B cell (primary cell): ENCODE results near the gene CYP2W1. TPM values are rescaled to one million over a fixed set of nuclear protein-coding genes. Genes with fewer than 3 reads are reported as not detected.

ENCODE experiments used
- ATAC-seq: fragments of 200-7000 bp; cut with Tn5 transposase; one replicate; pipeline ENCODE4 v1.10.0; 2021; ENCODE audit warnings: low read depth, mild to moderate bottlenecking, moderate number of reproducible peaks, moderate library complexity
- CTCF ChIA-PET: fragments of 350-600 bp; sonication (Branson Sonifier 250); formaldehyde crosslinking; loops from one replicate; lab custom pipeline; 2021; ENCODE audit warnings: antibody characterized with exemption, inconsistent platforms; lab: Charles Lee
- POLR2A ChIA-PET: fragments of 350-600 bp; sonication (Branson Sonifier 250); formaldehyde crosslinking; loops from one replicate; lab custom pipeline; 2021; ENCODE audit warnings: antibody characterized with exemption; lab: Charles Lee
- DNase-seq: peaks from one replicate; pipeline ENCODE4 v3.0.0; 2013
- H2AFZ ChIP-seq: 2 replicates; pipeline ENCODE4 v1.6.1; 2012; ENCODE audit warnings: mild to moderate bottlenecking, low read depth, low read length; ENCODE audit not compliant: insufficient read depth, poor library complexity, severe bottlenecking
- H3K27ac ChIP-seq, 2 donors: 1 replicate in 1 of 2; 2 replicates in 1 of 2; pipeline ENCODE4 v1.5.1; 2012 to 2013; ENCODE audit warnings: low read length in 2 of 2, mild to moderate bottlenecking in 2 of 2, moderate library complexity in 1 of 2
- H3K27me3 ChIP-seq, 4 experiments: fragments of 200-600 bp in 1 of 4; sonication (generic) in 1 of 4; replicated peaks in 1 of 4; 1 replicate in 2 of 4; 2 replicates in 2 of 4; pipeline versions ENCODE4 v1.6.1 to v1.7.0; 2013 to 2016; ENCODE audit warnings: low read length in 3 of 4, mild to moderate bottlenecking in 2 of 4, mixed read lengths in 1 of 4, moderate library complexity in 1 of 4; ENCODE audit not compliant: insufficient read depth in 4 of 4, control insufficient read depth in 3 of 4; ENCODE audit errors: control extremely low read depth in 1 of 4
- H3K36me3 ChIP-seq, 2 experiments: replicated peaks in 1 of 2; 1 replicate in 1 of 2; 2 replicates in 1 of 2; pipeline versions ENCODE4 v1.6.1 to v1.7.1; 2013; ENCODE audit warnings: low read length in 1 of 2; ENCODE audit not compliant: insufficient read depth in 2 of 2, control insufficient read depth in 1 of 2; ENCODE audit errors: control extremely low read depth in 1 of 2, extremely low read depth in 1 of 2
- H3K4me1 ChIP-seq, 2 donors: fragments of 200-600 bp in 1 of 2; sonication (generic) in 1 of 2; 1 replicate in 1 of 2; 2 replicates in 1 of 2; pipeline versions ENCODE4 v1.5.1 to v1.6.1; 2013 to 2017; ENCODE audit warnings: low read length in 2 of 2; ENCODE audit not compliant: control insufficient read depth in 2 of 2, insufficient read depth in 2 of 2
- H3K4me2 ChIP-seq: replicated peaks from 2 replicates; pipeline ENCODE3; 2012; ENCODE audit warnings: mild to moderate bottlenecking, low read depth, low read length; ENCODE audit not compliant: poor library complexity, severe bottlenecking
- H3K4me3 ChIP-seq, 5 experiments: fragments of 200-600 bp in 1 of 5; sonication (generic) in 1 of 5; 1 replicate in 3 of 5; 2 replicates in 2 of 5; pipeline versions ENCODE4 v1.5.1 to v1.7.0; 2011 to 2016; ENCODE audit warnings: low read length in 4 of 5, mild to moderate bottlenecking in 4 of 5, low read depth in 2 of 5, control low read depth in 1 of 5, moderate library complexity in 1 of 5; ENCODE audit not compliant: insufficient read depth in 1 of 5; ENCODE audit errors: control extremely low read depth in 1 of 5, extremely low read depth in 1 of 5
- H3K79me2 ChIP-seq: fragments of 200-600 bp; sonication (generic); one replicate; pipeline ENCODE4 v1.6.0; 2016; ENCODE audit warnings: low read length; ENCODE audit not compliant: control insufficient read depth, insufficient read depth
- H3K9ac ChIP-seq: fragments of 200-600 bp; sonication (generic); 2 replicates; pipeline ENCODE4 v1.6.1; 2017; ENCODE audit warnings: mild to moderate bottlenecking, low read length, moderate library complexity
- H3K9me3 ChIP-seq, 3 donors: one replicate each; pipeline versions ENCODE4 v1.6.1 to v1.7.1; 2013; ENCODE audit warnings: low read length in 2 of 3; ENCODE audit not compliant: control insufficient read depth in 2 of 3, insufficient read depth in 1 of 3; ENCODE audit errors: control extremely low read depth in 1 of 3
- H4K20me1 ChIP-seq: 2 replicates; pipeline ENCODE4 v1.6.0; 2012; ENCODE audit warnings: mild to moderate bottlenecking, low read length; ENCODE audit not compliant: insufficient read depth, control insufficient read depth, poor library complexity, severe bottlenecking
- H3K27ac Mint-ChIP-seq: one replicate; pipeline ENCODE4 v1.8.0; 2021; ENCODE audit warnings: mixed read lengths
- H3K27me3 Mint-ChIP-seq: one replicate; pipeline ENCODE4 v1.8.0; 2021; ENCODE audit warnings: mixed read lengths
- H3K4me1 Mint-ChIP-seq: one replicate; pipeline ENCODE4 v1.8.0; 2021; ENCODE audit warnings: mixed read lengths
- H3K4me3 Mint-ChIP-seq: one replicate; pipeline ENCODE4 v1.8.0; 2021; ENCODE audit warnings: mixed read lengths
- H3K9me3 Mint-ChIP-seq: one replicate; pipeline ENCODE4 v1.8.0; 2022; ENCODE audit warnings: mixed read lengths; ENCODE audit not compliant: insufficient read depth
- CTCF ChIP-seq: fragments of 200-600 bp; IDR thresholded peaks from one replicate; pipeline ENCODE4 v1.8.0; 2022; ENCODE audit warnings: antibody characterized with exemption, mild to moderate bottlenecking
- EZH2 ChIP-seq: IDR thresholded peaks from 2 replicates; pipeline ENCODE4 v1.6.1; 2012; ENCODE audit warnings: borderline replicate concordance, low read depth, mild to moderate bottlenecking, moderate library complexity, low read length; ENCODE audit not compliant: insufficient read depth, poor library complexity, severe bottlenecking
- WGBS: methylation state at CpG from one replicate; pipeline ENCODE4 v1.1.5; 2013; ENCODE audit warnings: missing lambda C conversion rate; ENCODE audit not compliant: insufficient coverage; 5-methylcytosine and 5-hydroxymethylcytosine counted together
- intact Hi-C: fragments of 100-400 bp; cut with micrococcal nuclease; formaldehyde crosslinking; loops from one replicate; pipeline ENCODE4 v1.10.0; 2022
- polyA plus RNA-seq: library from polyadenylated mRNA; depleted of rRNA; stranded (reverse); fragments of >200 nt; gene quantifications from 2 replicates; pipeline ENCODE4 v1.2.3, GENCODE V29; 2012
- total RNA-seq, 2 donors: library from RNA; stranded (reverse); fragments of 120-200 nt in 1 of 2; gene quantifications; 1 replicate in 1 of 2; 2 replicates in 1 of 2; pipeline versions ENCODE4 v1.2.3 to v1.2.4, GENCODE V29; 2013 to 2022

Gene CYP2W1
- total and polyA plus RNA-seq, 2 donors (not counting 1 experiment from before 2014, with no cell fraction given) = not detected

- Mint-ChIP-seq H3K9me3 (no peaks in the 10 kb centered on the region), H3K27me3 (no peaks in the 10 kb centered on the region), H3K4me1 (peaks cover 17% of the 10 kb centered on the region), H3K4me3 (peak overlapping the region; percentile 50), H3K27ac (peak overlapping the region; percentile 26)
- Histone ChIP-seq H3K4me3 (no peak overlapping the region), H3K4me2 (peak overlapping the region; percentile 15), H3K9ac (no peak overlapping the region), H3K79me2 (no peaks in the 10 kb centered on the region), H3K27ac (no peak overlapping the region), H3K36me3 (no peaks in the 10 kb centered on the region), H3K9me3 (no peaks in the 10 kb centered on the region), H3K4me1 (peaks cover 7 to 25% of the 10 kb centered on the region in 2 donors), H4K20me1 (no peaks in the 10 kb centered on the region), H3K27me3 (peaks cover 0 to 15% (median 3%) of the 10 kb centered on the region in 4 experiments), H2AFZ (no peak overlapping the region)
- 86% methylated on average over 24 of the region's 28 CpGs for WGBS
- DNase-seq (no peak), ATAC-seq (no peak)
- ChIA-PET POLR2A (interaction anchor here (0.6 kb wide), 1 partner anchor 29 kb away, joined by 5 read pairs; no protein-coding TSS in a partner anchor), CTCF (no interaction called here)
- intact Hi-C loops = no loop called here
- TF ChIP-seq CTCF = no peak
- no peak for TF ChIP-seq EZH2
These were observed 33.7 kb upstream of the CYP2W1 start for GRCh38 chr7:949021-949934.
